T-helper 2 cell (primary cell): ENCODE data around the gene ZNF700.
"Not testable (repeated sequence)": the region's sequence is repeated elsewhere in the genome, so short reads cannot be mapped to it uniquely, and the experiment has no call there.

ENCODE experiments used
- DNase-seq, 5 experiments: peaks; one replicate each; pipeline versions ENCODE4 v3.0.0 to v3.0.0-alpha.2; 2012 to 2022

ZNF700 gene

GRCh38 chr19:11941361-11941887, 16.5 kb downstream of the ZNF700 start:
- DNase-seq: not testable (repeated sequence)

GRCh38 chr19:11942008-11942842, 17.3 kb downstream of the ZNF700 start:
- no peak for DNase-seq

GRCh38 chr19:11942843-11943108, 17.9 kb downstream of the ZNF700 start:
- DNase-seq: no peak

- no peak for DNase-seq
These were observed 19.7 kb downstream of the ZNF700 start for GRCh38 chr19:11944656-11945055.

GRCh38 chr19:11948646-11949045, 23.7 kb downstream of the ZNF700 start:
- no peak for DNase-seq

- DNase-seq: peak in 1 of 5 experiments; percentile 36
These were observed 24.3 kb downstream of the ZNF700 start for GRCh38 chr19:11949201-11949600.

- DNase-seq: not testable (repeated sequence)
These were observed 24.7 kb downstream of the ZNF700 start for GRCh38 chr19:11949614-11950080.

- DNase-seq: no peak
These were observed 25.4 kb downstream of the ZNF700 start for GRCh38 chr19:11950312-11950711.

GRCh38 chr19:11963566-11964355, 38.9 kb downstream of the ZNF700 start:
- peak; percentile 38 to 64 (median 53) for DNase-seq

- no peak for DNase-seq
These were observed 39.6 kb downstream of the ZNF700 start for GRCh38 chr19:11964496-11964857.

GRCh38 chr19:11964858-11965645, 40.1 kb downstream of the ZNF700 start, which contains the start of gene ZNF763:
Gene ZNF763 (plus strand): TSS chr19:11965040. CDS start chr19:11965209, 169 bp downstream.
- peak; percentile 67 to 90 (median 79) for DNase-seq

- no peak for DNase-seq
These were observed 45.3 kb downstream of the ZNF700 start for GRCh38 chr19:11970174-11970573.

GRCh38 chr19:11971041-11971440, 46.1 kb downstream of the ZNF700 start:
- no peak for DNase-seq

- no peak for DNase-seq
These were observed 48.3 kb downstream of the ZNF700 start for GRCh38 chr19:11973019-11973810.

GRCh38 chr19:11978492-11979100, 53.7 kb downstream of the ZNF700 start:
- no peak for DNase-seq

- no peak for DNase-seq
These were observed 54.6 kb downstream of the ZNF700 start for GRCh38 chr19:11979527-11979926.

- DNase-seq: no peak
These were observed 57.6 kb downstream of the ZNF700 start for GRCh38 chr19:11982526-11982925.

GRCh38 chr19:11984986-11985385, 60.1 kb downstream of the ZNF700 start:
- no peak for DNase-seq

- DNase-seq: no peak
These were observed 61.8 kb downstream of the ZNF700 start for GRCh38 chr19:11986754-11987153.

GRCh38 chr19:11987405-11988281, 62.7 kb downstream of the ZNF700 start:
- peak; percentile 74 to 95 (median 87) for DNase-seq

GRCh38 chr19:11989112-11989456, 64.2 kb downstream of the ZNF700 start:
- no peak for DNase-seq
